Activated CD8-positive, alpha-beta memory T cell treated with anti-CD3 and anti-CD28 coated beads, Interleukin-2, amount 50 U/mL, for 1 hour (primary cell): ENCODE measurements around the gene KCNA5.

Source experiments
- DNase-seq: peaks from one replicate; pipeline ENCODE4 v3.0.0-alpha.2; 2020; ENCODE audit errors: extremely low read depth

The KCNA5 gene

GRCh38 chr12:5064913-5065490 lies 21.3 kb downstream of the KCNA5 start:
- DNase-seq = no peak

GRCh38 chr12:5066251-5066650 lies 22.6 kb downstream of the KCNA5 start:
- no peak for DNase-seq

- DNase-seq = no peak
Observed at GRCh38 chr12:5068126-5068525, 24.4 kb downstream of the KCNA5 start.

- no peak for DNase-seq
Observed at GRCh38 chr12:5068619-5069018, 24.9 kb downstream of the KCNA5 start.

- DNase-seq = no peak
Observed at GRCh38 chr12:5070090-5070489, 26.4 kb downstream of the KCNA5 start.

GRCh38 chr12:5071496-5071895 lies 27.8 kb downstream of the KCNA5 start:
- DNase-seq = no peak

- no peak for DNase-seq
Observed at GRCh38 chr12:5072311-5072710, 28.6 kb downstream of the KCNA5 start.

GRCh38 chr12:5073054-5073453 lies 29.4 kb downstream of the KCNA5 start:
- DNase-seq = no peak

- DNase-seq = no peak
Observed at GRCh38 chr12:5073853-5074252, 30.2 kb downstream of the KCNA5 start.

- no peak for DNase-seq
Observed at GRCh38 chr12:5076761-5077160, 33.1 kb downstream of the KCNA5 start.

GRCh38 chr12:5078423-5078822 lies 34.7 kb downstream of the KCNA5 start:
- DNase-seq = no peak

GRCh38 chr12:5081016-5081415 lies 37.3 kb downstream of the KCNA5 start:
- DNase-seq = no peak

- DNase-seq = no peak
Observed at GRCh38 chr12:5083955-5084849, 40.5 kb downstream of the KCNA5 start.

- DNase-seq = no peak
Observed at GRCh38 chr12:5085896-5086295, 42.2 kb downstream of the KCNA5 start.

- no peak for DNase-seq
Observed at GRCh38 chr12:5087831-5088554, 44.3 kb downstream of the KCNA5 start.

- DNase-seq = no peak
Observed at GRCh38 chr12:5088586-5089264, 45.0 kb downstream of the KCNA5 start.

GRCh38 chr12:5094551-5094950 lies 50.9 kb downstream of the KCNA5 start:
- no peak for DNase-seq

- no peak for DNase-seq
Observed at GRCh38 chr12:5094986-5095385, 51.3 kb downstream of the KCNA5 start.
